ENCODE results near the gene SLC9C2.
"Not testable (repeated sequence)": the region's sequence is repeated elsewhere in the genome, so short reads cannot be mapped to it uniquely, and the experiment has no call there.

The SLC9C2 gene

DNA sequence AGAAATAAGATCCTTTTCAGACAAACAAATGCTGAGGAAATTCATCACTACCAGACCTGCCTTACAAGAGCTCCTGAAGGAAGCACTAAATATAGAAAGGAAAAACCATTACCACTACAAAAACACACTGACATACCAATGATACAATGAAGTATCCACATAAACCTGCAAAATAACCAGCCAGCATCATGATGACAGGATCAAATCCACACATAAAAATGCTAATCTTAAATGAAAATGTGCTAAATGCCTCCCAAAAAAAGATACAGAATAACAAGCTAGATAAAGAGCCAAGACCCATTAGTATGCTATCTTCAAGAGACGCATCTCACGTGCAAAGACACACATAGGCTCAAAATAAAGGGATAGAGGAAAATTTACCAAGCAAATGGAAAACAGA lies 140.2 kb downstream of the SLC9C2 start:
- not testable (repeated sequence) for H3K4me3 Mint-ChIP-seq; H3K27me3 Mint-ChIP-seq; DNase-seq; H3K9me3 Mint-ChIP-seq; ATAC-seq (replicated peaks)
- peaks cover 23 to 52% of the 10 kb centered on the region in 2 donors for H3K4me1 Mint-ChIP-seq (ENCODE audit: low read depth in 2 of 2)
- H3K36me3 Mint-ChIP-seq (ENCODE audit: insufficient read depth), result peaks cover 21% of the 10 kb centered on the region
- H3K27ac Mint-ChIP-seq, result peak overlapping the region in 1 of 2 donors; percentile 29

- no peak for DNase-seq
- no peak for ATAC-seq (replicated peaks)
- H3K36me3 Mint-ChIP-seq (ENCODE audit: insufficient read depth), result peaks cover 21% of the 10 kb centered on the region
- peaks cover 23 to 43% of the 10 kb centered on the region in 2 donors for H3K4me1 Mint-ChIP-seq (ENCODE audit: low read depth in 2 of 2)
- peaks cover 0 to 7% of the 10 kb centered on the region in 2 donors for H3K9me3 Mint-ChIP-seq
- no peak overlapping the region for H3K4me3 Mint-ChIP-seq
- peak overlapping the region; percentile 12 to 53 for H3K27ac Mint-ChIP-seq
- H3K27me3 Mint-ChIP-seq, result no peaks in the 10 kb centered on the region
Measured at GRCh38 chr1:173459885-173460284, 143.0 kb downstream of the SLC9C2 start.

DNA sequence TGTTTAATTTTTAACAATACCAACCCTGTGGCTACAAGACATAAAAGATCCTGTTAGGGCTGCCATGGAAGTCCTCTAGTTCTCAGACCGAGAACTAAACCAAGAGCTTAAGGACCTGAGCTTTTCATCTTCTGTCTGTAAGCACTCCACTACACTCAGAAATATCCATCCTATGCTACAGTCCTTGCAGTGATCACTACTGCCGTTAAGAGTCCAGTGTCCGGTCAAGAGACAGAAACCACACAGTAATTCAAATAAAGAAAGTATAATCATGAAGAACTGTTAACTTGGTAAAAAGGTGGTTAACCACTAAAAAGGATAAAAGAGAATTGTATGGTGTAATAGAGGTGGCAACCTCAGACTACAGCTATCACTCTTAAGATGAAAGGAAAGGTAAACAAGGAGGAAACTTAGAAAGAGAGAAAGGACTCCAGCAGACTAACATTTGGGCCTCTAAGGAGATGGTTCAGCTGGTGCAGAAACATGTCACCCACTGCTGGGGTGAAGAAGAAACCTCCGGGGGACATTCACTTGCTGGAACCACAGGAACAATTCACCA lies 147.8 kb downstream of the SLC9C2 start:
- Mint-ChIP-seq H3K36me3 (ENCODE audit: insufficient read depth) (peaks cover 17% of the 10 kb centered on the region), H3K4me1 (ENCODE audit: low read depth in 2 of 2) (peaks cover 21 to 35% of the 10 kb centered on the region in 2 donors), H3K9me3 (no peaks in the 10 kb centered on the region), H3K27me3 (no peaks in the 10 kb centered on the region), H3K4me3 (peak overlapping the region; percentile 39 to 58), H3K27ac (peak overlapping the region; percentile 33 to 75)
- ATAC-seq (replicated peaks) (peak; percentile 89), DNase-seq (no peak)

DNA sequence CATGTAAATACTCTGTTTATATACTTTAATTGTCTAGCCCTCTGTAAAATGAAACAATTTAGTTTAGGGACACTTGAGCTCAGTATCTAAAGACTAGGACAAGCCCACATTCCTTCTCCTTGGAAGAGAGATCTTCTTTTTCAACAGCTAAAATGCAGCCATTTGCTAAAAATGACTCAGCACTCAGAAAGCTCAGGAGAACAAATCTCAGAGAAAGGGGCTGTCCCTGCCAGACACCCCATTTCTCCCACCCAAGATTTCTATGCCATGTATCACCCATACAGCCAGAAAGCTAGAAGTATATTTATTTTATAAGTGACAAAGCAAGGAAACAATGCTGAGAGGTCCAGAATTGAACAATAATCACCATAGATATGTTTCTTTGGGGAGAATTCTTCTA lies 148.9 kb downstream of the SLC9C2 start:
- H3K27me3 Mint-ChIP-seq, result no peaks in the 10 kb centered on the region
- no peak overlapping the region for H3K4me3 Mint-ChIP-seq
- peaks cover 18 to 34% of the 10 kb centered on the region in 2 donors for H3K4me1 Mint-ChIP-seq (ENCODE audit: low read depth in 2 of 2)
- H3K9me3 Mint-ChIP-seq, result no peaks in the 10 kb centered on the region
- ATAC-seq (replicated peaks) (no peak), DNase-seq (no peak)
- H3K27ac Mint-ChIP-seq, result peak overlapping the region in 1 of 2 donors; percentile 56
- H3K36me3 Mint-ChIP-seq (ENCODE audit: insufficient read depth), result peaks cover 10% of the 10 kb centered on the region

DNA sequence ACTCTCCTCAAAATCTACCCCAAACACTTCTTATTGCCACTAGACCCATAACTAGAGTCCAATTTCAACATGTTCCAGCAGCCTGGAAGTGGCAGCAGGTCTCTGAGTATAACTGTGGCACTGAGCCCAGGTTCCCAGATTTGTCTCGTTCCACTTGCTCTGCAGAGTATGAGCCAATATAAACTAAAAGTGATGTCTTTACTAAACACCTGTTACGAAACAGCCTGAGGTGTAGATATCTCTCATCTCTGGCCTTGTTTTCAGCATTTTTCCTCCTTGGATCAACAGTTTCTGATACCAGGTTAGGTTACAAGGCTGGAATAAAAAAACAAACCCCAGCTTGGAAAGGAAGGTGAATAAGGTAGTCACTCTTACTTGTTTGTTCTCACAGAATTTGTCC lies 150.9 kb downstream of the SLC9C2 start:
- Mint-ChIP-seq H3K9me3 (no peaks in the 10 kb centered on the region), H3K4me3 (no peak overlapping the region), H3K4me1 (ENCODE audit: low read depth in 2 of 2) (peaks cover 21 to 48% of the 10 kb centered on the region in 2 donors), H3K27me3 (no peaks in the 10 kb centered on the region), H3K36me3 (ENCODE audit: insufficient read depth) (peaks cover 9% of the 10 kb centered on the region), H3K27ac (no peak overlapping the region)
- ATAC-seq (replicated peaks) (no peak), DNase-seq (no peak)

All from effector memory CD8-positive, alpha-beta T cell (primary cell).